ENCODE data around the gene PDE8B.
"Not testable (repeated sequence)": the region's sequence is repeated elsewhere in the genome, so short reads cannot be mapped to it uniquely, and the experiment has no call there.

Gene PDE8B

DNA sequence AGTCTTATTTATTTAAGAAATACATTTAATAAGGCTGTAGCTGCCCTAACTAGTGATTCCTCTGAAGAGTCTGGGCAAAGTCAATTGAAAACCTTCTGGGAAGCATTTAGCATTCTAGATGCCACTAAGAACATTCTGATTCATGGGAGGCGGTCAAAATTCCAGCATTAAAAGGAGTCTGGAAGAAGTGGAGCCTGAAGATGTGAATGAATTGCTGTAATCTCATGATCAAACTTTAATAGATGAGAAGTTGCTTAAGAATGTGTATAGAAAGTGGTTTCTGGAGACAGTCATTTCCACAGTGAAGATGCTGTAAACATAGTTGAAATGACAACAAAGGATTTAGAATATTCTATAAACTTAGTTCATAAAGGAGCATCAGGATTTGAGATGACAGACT lies 220.2 kb downstream of the PDE8B start:
- no peak for TF ChIP-seq JUND (IDR thresholded peaks at IDR 0.05; ENCODE audit: low read depth)
- DNase-seq (ENCODE audit: low read depth in 1 of 2, low spot score in 1 of 2): no peak
- in situ Hi-C loops (cut with HindIII; ENCODE audit: low pct_unique_long_range_greater_than_20kb, low sequenced_read_pairs): no loop called here

GRCh38 chr5:77431286-77431685 lies 220.8 kb downstream of the PDE8B start:
- TF ChIP-seq JUND (IDR thresholded peaks at IDR 0.05; ENCODE audit: low read depth): no peak
- in situ Hi-C loops (cut with HindIII; ENCODE audit: low pct_unique_long_range_greater_than_20kb, low sequenced_read_pairs): no loop called here
- DNase-seq (ENCODE audit: low read depth in 1 of 2, low spot score in 1 of 2): no peak

- DNase-seq (ENCODE audit: low read depth in 1 of 2, low spot score in 1 of 2): no peak
- in situ Hi-C loops (cut with HindIII; ENCODE audit: low pct_unique_long_range_greater_than_20kb, low sequenced_read_pairs): no loop called here
- TF ChIP-seq JUND (IDR thresholded peaks at IDR 0.05; ENCODE audit: low read depth): no peak
Observed at GRCh38 chr5:77431719-77432118, 221.2 kb downstream of the PDE8B start.

DNA sequence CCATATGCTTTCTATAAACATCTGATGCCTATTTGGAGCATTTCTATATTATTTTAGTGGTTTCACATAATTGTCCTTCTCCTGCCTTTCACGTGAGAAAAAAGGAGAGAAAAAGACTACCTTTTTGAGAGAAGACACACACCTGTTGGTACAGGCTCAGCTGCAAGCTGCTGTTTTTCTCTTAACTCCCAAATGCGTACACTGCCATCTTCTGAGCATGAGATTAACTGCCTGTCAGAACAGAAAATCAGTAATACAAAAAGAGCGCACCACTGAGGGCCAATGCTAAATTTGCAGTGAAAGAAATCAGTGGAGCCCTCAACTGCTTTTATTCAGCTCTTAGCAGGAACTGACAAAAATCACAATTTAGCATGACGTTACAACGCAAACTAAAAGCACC lies 226.7 kb downstream of the PDE8B start:
- DNase-seq (ENCODE audit: low read depth in 1 of 2, low spot score in 1 of 2): peak; percentile 13 to 73
- in situ Hi-C loops (cut with HindIII; ENCODE audit: low pct_unique_long_range_greater_than_20kb, low sequenced_read_pairs): no loop called here
- TF ChIP-seq JUND (IDR thresholded peaks at IDR 0.05; ENCODE audit: low read depth): no peak

DNA sequence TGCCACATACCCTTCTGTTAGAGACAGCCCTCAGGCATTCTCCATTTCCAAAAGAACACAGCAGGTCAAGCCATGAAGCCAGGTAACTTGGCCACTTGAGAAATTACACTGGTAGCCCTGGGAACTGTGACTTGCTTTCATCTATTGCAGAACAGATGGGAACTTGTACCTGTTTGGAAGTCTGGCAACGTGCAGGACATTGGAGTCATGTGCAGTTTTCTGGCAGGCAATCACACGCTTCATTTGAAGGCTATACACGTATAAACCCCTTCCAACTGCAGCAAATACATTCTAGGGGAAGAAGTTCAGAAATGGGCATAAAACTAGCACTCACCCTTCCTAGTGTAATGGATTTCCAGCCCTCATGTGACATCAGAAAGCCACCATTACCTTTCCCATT lies 227.6 kb downstream of the PDE8B start:
- no peak for TF ChIP-seq JUND (IDR thresholded peaks at IDR 0.05; ENCODE audit: low read depth)
- in situ Hi-C loops (cut with HindIII; ENCODE audit: low pct_unique_long_range_greater_than_20kb, low sequenced_read_pairs): no loop called here
- DNase-seq (ENCODE audit: low read depth in 1 of 2, low spot score in 1 of 2): no peak

DNA sequence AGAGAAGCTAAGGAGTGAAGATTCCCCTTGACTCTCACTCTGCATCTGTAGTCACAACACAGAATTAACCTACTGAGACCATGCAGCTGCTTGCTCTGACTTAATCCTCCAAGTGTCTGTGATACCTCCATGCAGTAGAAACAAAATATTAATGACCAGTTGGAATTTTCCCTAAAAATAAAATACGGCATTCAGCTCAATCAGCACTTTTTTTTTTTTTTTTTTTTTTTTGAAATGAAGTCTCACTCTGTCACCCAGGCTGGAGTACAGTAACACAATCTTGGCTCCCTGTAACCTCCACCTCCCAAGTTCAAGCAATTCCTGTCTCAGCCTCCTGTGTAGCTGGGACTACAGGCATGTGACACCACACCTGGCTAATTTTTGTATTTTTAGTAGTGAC lies 233.2 kb downstream of the PDE8B start:
- no peak for DNase-seq (ENCODE audit: low read depth in 1 of 2, low spot score in 1 of 2)
- in situ Hi-C loops (cut with HindIII; ENCODE audit: low pct_unique_long_range_greater_than_20kb, low sequenced_read_pairs): no loop called here
- TF ChIP-seq JUND (IDR thresholded peaks at IDR 0.05; ENCODE audit: low read depth): no peak

DNA sequence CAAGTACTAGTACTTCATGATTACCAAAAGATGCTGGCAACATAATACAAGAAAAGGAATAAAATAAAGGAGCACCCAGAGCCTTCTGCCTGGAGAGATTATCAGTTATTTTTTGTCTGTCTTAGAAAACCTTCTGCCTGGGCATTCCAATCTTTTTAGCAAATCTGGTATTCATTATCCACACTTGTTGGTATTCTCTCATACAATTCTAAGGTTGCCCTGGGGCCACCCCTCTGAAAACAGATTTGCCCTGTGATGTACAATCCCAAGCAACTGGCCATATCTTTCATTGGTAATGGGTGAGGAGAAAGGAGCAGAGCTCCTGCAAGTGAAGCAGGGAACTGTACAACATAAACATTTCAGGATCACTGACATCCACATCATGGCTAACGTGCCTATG lies 233.9 kb downstream of the PDE8B start:
- in situ Hi-C loops (cut with HindIII; ENCODE audit: low pct_unique_long_range_greater_than_20kb, low sequenced_read_pairs): no loop called here
- no peak for DNase-seq (ENCODE audit: low read depth in 1 of 2, low spot score in 1 of 2)
- TF ChIP-seq JUND (IDR thresholded peaks at IDR 0.05; ENCODE audit: low read depth): no peak

DNA sequence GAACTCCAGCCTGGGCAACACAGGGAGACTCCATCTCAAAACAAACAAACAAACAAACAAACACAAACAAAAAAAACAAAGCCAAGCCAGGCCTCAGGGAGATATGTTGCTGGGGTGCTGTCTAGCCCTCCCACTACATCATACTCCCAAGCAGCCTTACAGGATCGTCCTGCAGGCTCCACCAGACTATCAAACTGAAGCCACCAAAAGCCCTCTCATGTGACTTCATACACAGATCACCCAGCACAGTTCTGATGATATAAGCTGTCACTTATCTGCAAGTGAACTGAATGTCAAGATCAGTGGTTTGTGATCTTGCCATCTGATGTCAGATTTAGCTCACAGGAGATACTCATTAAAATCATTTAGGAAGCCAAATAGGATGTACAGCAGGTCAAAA lies 238.4 kb downstream of the PDE8B start:
- no peak for DNase-seq (ENCODE audit: low read depth in 1 of 2, low spot score in 1 of 2)
- in situ Hi-C loops (cut with HindIII; ENCODE audit: low pct_unique_long_range_greater_than_20kb, low sequenced_read_pairs): no loop called here
- no peak for TF ChIP-seq JUND (IDR thresholded peaks at IDR 0.05; ENCODE audit: low read depth)

- in situ Hi-C loops (cut with HindIII; ENCODE audit: low pct_unique_long_range_greater_than_20kb, low sequenced_read_pairs): no loop called here
- DNase-seq (ENCODE audit: low read depth in 1 of 2, low spot score in 1 of 2): no peak
- TF ChIP-seq JUND (IDR thresholded peaks at IDR 0.05; ENCODE audit: low read depth): no peak
Observed at GRCh38 chr5:77449277-77449676, 238.8 kb downstream of the PDE8B start.

DNA sequence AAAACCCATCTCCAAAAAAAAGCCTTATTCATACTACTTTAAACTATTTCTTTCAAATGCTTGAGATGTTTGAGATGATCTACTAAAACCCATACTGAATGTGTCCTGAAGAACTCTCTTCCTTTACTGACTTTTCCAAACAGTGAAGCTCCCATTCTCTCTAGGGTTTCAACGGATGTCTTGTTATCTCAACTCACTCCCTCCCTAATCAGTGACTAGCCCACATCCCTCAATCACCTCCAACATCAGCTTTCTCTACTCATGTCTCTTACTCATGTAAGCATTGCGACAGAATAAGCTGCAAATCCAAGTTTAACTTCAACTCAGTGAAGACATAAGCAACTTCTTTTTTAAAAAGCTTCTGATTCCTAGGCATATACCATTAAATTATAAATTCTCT lies 239.5 kb downstream of the PDE8B start:
- DNase-seq (ENCODE audit: low read depth in 1 of 2, low spot score in 1 of 2): no peak
- TF ChIP-seq JUND (IDR thresholded peaks at IDR 0.05; ENCODE audit: low read depth): no peak
- in situ Hi-C loops (cut with HindIII; ENCODE audit: low pct_unique_long_range_greater_than_20kb, low sequenced_read_pairs): no loop called here

- in situ Hi-C loops (cut with HindIII; ENCODE audit: low pct_unique_long_range_greater_than_20kb, low sequenced_read_pairs): no loop called here
- no peak for DNase-seq (ENCODE audit: low read depth in 1 of 2, low spot score in 1 of 2)
- no peak for TF ChIP-seq JUND (IDR thresholded peaks at IDR 0.05; ENCODE audit: low read depth)
Observed at GRCh38 chr5:77452351-77452750, 241.9 kb downstream of the PDE8B start.

- in situ Hi-C loops (cut with HindIII; ENCODE audit: low pct_unique_long_range_greater_than_20kb, low sequenced_read_pairs): no loop called here
- no peak for TF ChIP-seq JUND (IDR thresholded peaks at IDR 0.05; ENCODE audit: low read depth)
- no peak for DNase-seq (ENCODE audit: low read depth in 1 of 2, low spot score in 1 of 2)
Observed at GRCh38 chr5:77454123-77454522, 243.6 kb downstream of the PDE8B start.

DNA sequence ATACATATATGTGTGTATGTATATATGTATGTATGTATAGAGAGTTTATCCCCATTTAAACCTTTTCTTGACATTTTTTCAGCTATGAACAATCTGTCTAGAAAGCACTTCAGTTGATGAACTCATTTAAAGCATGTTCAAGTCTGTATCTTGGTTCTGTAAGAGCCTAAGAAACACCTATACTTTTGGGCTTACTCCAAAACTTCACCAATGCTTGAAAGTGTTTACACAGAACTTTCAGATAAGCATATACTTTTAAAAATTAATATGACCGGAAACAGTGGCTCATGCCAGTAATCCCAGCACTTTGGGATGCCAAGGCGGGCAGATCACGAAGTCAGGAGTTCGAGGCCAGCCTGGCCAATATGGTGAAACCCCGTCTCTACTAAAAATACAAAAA lies 250.8 kb downstream of the PDE8B start:
- TF ChIP-seq JUND (IDR thresholded peaks at IDR 0.05; ENCODE audit: low read depth): no peak
- in situ Hi-C loops (cut with HindIII; ENCODE audit: low pct_unique_long_range_greater_than_20kb, low sequenced_read_pairs): no loop called here
- no peak for DNase-seq (ENCODE audit: low read depth in 1 of 2, low spot score in 1 of 2)

GRCh38 chr5:77463905-77464304 lies 253.4 kb downstream of the PDE8B start:
- TF ChIP-seq JUND (IDR thresholded peaks at IDR 0.05; ENCODE audit: low read depth): no peak
- no peak for DNase-seq (ENCODE audit: low read depth in 1 of 2, low spot score in 1 of 2)
- in situ Hi-C loops (cut with HindIII; ENCODE audit: low pct_unique_long_range_greater_than_20kb, low sequenced_read_pairs): no loop called here

DNA sequence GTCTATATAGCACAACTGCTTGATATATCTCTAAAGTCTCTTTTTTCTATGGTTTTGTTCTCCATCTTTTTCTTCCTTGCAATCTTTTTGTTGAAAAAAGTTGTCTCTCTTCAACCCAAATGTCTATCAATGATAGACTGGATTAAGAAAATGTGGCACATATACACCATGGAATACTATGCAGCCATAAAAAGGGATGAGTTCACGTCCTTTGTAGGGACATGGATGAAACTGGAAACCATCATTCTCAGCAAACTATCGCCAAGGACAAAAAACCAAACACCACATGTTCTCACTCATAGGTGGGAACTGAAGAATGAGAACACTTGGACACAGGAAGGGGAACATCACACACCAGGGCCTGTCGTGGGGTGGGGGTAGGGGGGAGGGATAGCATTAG lies 258.4 kb downstream of the PDE8B start:
- in situ Hi-C loops (cut with HindIII; ENCODE audit: low pct_unique_long_range_greater_than_20kb, low sequenced_read_pairs); DNase-seq (ENCODE audit: low read depth in 1 of 2, low spot score in 1 of 2): not testable (repeated sequence)

- DNase-seq (ENCODE audit: low read depth in 1 of 2, low spot score in 1 of 2); in situ Hi-C loops (cut with HindIII; ENCODE audit: low pct_unique_long_range_greater_than_20kb, low sequenced_read_pairs): not testable (repeated sequence)
Observed at GRCh38 chr5:77475041-77475440, 264.6 kb downstream of the PDE8B start.

All from T47D (cell line).